ENCODE data around the gene NKIRAS2. TPM values are rescaled to one million over a fixed set of nuclear protein-coding genes. Genes with fewer than 3 reads are reported as not detected.

The NKIRAS2 gene
- total and polyA plus RNA-seq, 2 experiments from 2014 or later: 31.3 to 52.9 TPM

GRCh38 chr17:41982026-41982760 lies 37.7 kb upstream of the NKIRAS2 start:
- Mint-ChIP-seq H3K27ac (no peak overlapping the region), H3K36me3 (ENCODE audit: low read depth) (peaks cover 90% of the 10 kb centered on the region), H3K27me3 (ENCODE audit: insufficient read depth, low read depth, poor library complexity) (peaks cover 9% of the 10 kb centered on the region), H3K4me1 (no peaks in the 10 kb centered on the region), H3K9me3 (no peaks in the 10 kb centered on the region), H3K4me3 (no peak overlapping the region; the same call in 2 of the 3 replicates)
- Histone ChIP-seq H3K9me2 (ENCODE audit: insufficient read depth) (no peaks in the 10 kb centered on the region), H3K36me3 (ENCODE audit: insufficient read depth) (peaks cover 72% of the 10 kb centered on the region), H3K79me2 (replicated peaks; ENCODE audit: insufficient read depth) (no peaks in the 10 kb centered on the region), H3K4me1 (ENCODE audit: insufficient read depth) (no peaks in the 10 kb centered on the region), H2AFZ (no peak overlapping the region), H3K4me2 (no peak overlapping the region), H4K20me1 (replicated peaks; ENCODE audit: insufficient read depth) (peaks cover 24% of the 10 kb centered on the region), H3F3A (replicated peaks; ENCODE audit: low read depth) (peaks cover 27% of the 10 kb centered on the region), H3K4me3 (no peak overlapping the region), H3K27me3 (ENCODE audit: insufficient read depth) (no peaks in the 10 kb centered on the region), H3K27ac (ENCODE audit: low read depth) (no peak overlapping the region)
- DNase-seq (ENCODE audit: low spot score) (no peak), ATAC-seq (no peak)
- TF ChIP-seq ZNF462 (CRISPR knock-in tag; IDR thresholded peaks at IDR 0.05) (no peak), REST (IDR thresholded peaks at IDR 0.05; ENCODE audit: unreplicated experiment) (no peak)

All from GM23338 (cell line).